ENCODE results near the gene FYN.

FYN gene

DNA sequence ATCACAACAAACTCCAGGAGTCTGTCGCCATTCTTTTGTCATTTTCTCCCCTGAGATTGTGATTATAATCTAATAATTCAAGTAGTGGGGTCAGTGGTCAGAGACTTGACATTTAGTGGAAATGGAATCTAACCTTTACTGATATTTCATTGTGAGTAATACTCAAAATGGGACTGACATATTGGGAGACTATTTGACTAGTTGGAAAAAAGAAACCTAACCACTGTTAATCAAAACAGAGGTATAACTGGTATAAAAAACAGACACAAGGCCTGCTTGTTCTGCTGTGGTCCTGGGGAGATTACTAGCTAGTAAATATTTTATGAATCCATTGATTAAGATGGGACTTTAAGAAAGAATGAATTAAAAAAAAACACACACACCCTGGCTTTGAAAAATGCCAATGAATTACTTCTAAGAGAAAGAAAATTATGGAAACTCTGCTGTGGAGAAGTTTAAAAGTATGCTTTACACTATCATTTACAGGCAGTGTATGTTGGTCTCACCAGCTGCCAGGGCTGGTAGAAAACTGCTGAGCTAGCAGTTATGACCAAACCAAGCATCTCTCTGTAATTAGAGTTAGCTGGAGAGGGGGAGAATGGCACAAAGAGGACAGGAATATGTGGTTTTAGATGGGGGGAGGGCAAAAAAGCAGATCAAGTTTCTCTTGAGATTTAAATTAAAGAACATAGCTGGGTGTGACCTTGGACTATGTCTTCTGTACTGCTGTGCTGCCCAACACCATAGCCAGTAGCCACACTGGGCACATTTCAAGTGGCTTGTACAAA, 103.7 kb downstream of the FYN start:
- Mint-ChIP-seq H3K9me3 (peaks cover 7% of the 10 kb centered on the region), H3K36me3 (ENCODE audit: low read depth) (peaks cover 91% of the 10 kb centered on the region), H3K27me3 (no peaks in the 10 kb centered on the region), H3K4me3 (peak overlapping the region; percentile 38), H3K27ac (peak overlapping the region; percentile 99), H3K4me1 (ENCODE audit: low read depth) (peaks cover 91% of the 10 kb centered on the region)
- no peak for DNase-seq

DNA sequence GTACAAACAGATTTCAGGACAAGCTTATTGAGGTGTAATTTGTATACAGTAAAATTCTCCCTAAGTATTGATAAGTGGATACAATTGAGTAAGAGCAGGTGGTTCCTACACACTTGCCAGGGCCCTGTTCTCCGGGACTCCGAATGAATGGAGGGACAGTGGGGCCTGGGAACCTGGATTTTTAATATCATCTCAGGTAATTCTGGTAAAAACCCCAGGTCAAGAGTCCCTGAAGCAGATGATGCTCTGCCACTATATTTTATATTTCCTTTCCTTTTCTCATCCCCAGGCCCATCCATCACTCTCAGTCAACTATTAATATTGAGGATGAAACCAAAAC, 104.9 kb downstream of the FYN start:
- Mint-ChIP-seq H3K27ac (peak overlapping the region; percentile 99), H3K9me3 (peaks cover 7% of the 10 kb centered on the region), H3K36me3 (ENCODE audit: low read depth) (peaks cover 90% of the 10 kb centered on the region), H3K4me1 (ENCODE audit: low read depth) (peaks cover 91% of the 10 kb centered on the region), H3K4me3 (peak overlapping the region; percentile 71), H3K27me3 (no peaks in the 10 kb centered on the region)
- DNase-seq = no peak

DNA sequence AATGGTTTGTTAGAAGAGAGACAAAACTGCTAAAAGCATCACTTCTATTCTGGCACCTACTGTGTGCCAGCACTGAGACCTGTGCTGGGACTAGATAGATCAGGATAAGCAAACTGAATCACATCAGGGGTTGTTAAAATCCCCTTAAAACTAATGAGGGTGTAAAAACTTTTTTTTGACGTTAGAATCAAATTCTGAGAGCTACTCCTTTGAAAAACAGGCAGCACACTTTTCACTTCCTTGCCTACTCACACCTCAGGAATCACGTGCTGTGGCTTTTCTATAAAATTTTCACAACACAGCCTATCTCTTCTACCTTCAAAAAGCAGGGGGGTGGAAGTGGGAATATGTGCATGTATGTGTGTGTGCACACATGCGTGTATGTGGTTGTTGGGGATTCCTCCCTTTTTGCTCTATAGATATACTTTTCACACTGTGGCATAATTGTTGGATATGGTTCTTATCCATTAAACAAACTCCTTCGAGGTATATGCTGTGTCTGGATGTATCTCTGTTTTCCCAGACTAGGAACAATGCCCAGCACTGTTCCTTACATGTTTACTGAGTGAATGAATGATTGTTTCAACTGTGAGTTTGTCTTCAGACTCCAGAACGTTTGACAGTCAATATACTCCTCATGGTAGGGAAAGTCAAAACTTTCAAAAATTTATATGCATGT, 105.4 kb downstream of the FYN start:
- H3K27ac Mint-ChIP-seq = peak overlapping the region; percentile 99
- H3K36me3 Mint-ChIP-seq (ENCODE audit: low read depth) = peaks cover 94% of the 10 kb centered on the region
- peaks cover 94% of the 10 kb centered on the region for H3K4me1 Mint-ChIP-seq (ENCODE audit: low read depth)
- H3K27me3 Mint-ChIP-seq = no peaks in the 10 kb centered on the region
- H3K4me3 Mint-ChIP-seq = peak overlapping the region; percentile 71
- peaks cover 7% of the 10 kb centered on the region for H3K9me3 Mint-ChIP-seq
- no peak for DNase-seq

DNA sequence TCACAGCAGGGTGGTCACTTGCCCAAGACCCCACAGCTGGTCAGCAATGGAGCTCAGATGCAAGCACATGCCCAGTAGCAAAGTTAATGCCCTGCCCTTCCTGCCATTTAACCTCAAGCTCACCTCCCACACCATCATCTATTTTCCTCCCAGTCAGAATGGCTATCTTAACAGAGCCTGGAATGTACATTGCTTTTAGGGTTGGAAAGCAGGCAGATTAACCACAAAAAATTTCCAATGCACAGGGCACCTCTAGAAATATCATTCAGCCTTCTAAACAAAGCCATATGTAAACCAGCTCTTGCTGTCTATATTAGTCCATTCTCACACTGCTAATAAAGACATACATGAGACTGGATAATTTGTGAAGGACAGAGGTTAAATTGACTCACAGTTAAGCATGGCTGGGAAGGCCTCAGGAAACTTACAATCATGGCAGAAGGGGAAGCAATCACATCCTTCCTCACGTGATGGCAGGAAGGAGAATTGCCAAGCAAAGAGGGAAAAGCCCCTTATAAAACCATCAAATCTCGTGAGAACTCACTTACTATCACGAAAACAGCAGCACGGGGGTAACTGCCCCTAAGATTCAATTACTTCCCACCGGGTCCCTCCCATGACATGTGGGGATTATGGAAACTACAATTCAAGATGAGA, 106.9 kb downstream of the FYN start:
- peaks cover 96% of the 10 kb centered on the region for H3K36me3 Mint-ChIP-seq (ENCODE audit: low read depth)

DNA sequence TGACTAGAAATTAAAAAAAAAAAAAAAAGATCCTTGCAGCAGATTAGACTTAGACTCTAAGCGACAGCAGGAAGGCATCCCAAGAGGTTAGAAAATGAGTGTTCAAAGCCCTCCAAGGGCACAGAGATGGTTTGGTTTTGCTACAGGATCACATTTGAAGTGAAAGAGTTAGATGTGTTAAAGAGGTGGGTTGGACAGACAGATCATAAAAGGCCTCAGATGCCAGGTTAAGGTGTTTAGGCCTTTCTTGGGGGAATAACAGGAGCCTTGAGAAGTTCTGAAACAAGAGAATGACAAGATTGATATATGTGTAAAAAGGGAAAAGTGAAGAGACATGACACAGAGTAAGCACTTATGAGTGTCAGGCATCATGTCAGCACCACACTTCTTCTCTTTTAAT, 107.5 kb downstream of the FYN start:
- H3K36me3 Mint-ChIP-seq (ENCODE audit: low read depth) = peaks cover 96% of the 10 kb centered on the region
- no peak for DNase-seq
- H3K4me1 Mint-ChIP-seq (ENCODE audit: low read depth) = peaks cover 97% of the 10 kb centered on the region
- peak overlapping the region; percentile 99 for H3K27ac Mint-ChIP-seq
- peak overlapping the region; percentile 71 for H3K4me3 Mint-ChIP-seq
- peaks cover 5% of the 10 kb centered on the region for H3K9me3 Mint-ChIP-seq
- no peaks in the 10 kb centered on the region for H3K27me3 Mint-ChIP-seq

More for the DNA sequence above, 106.9 kb downstream of the FYN start:
- Mint-ChIP-seq H3K4me3 (peak overlapping the region; percentile 71), H3K27ac (peak overlapping the region; percentile 99), H3K27me3 (no peaks in the 10 kb centered on the region), H3K9me3 (peaks cover 7% of the 10 kb centered on the region), H3K4me1 (ENCODE audit: low read depth) (peaks cover 97% of the 10 kb centered on the region)
- no peak for DNase-seq

DNA sequence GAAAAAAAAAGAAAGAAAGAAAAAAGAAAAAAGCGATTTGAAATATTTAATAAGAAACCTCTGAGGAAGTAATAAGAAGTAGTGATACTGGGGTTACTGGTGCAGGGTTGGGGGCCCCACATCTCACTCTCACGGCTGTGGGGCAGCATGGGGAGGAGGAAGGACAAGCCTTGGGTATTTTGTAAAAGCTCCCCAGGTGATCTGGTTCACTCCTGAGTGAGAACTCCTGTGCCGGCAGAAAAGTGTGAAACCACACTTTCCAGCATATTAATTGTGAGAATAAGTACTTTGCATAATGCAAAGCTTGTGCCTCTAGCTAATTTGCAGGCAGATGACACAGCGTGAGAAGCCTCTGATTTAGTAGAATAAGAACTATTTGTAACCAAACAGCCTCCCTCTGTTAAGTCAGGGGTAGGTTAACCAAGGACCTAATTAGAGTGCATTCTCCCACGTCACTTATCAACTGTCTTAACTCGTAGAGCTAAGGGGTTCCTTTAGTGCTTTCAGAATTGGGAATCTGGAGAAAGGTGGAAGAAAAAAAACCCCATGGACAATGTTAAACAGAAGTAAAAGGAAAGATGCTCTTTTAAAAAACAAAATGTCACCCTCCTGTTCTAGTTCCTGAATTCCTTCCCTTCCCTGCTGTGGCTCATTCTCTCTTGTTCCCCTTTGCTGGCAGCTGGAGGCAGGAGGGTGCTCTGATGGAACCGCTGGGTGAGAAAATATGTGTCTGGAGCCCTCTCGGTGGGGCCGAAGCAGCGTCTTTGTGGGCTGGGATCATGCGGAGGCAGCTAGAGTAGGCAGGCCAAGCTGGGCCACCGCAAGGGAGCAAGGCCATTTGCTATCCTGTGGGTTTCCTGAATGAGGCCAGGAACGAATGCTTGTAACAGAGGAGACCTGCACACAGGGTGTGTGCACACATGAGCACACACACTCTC, 108.7 kb downstream of the FYN start:
- peaks cover 98% of the 10 kb centered on the region for H3K4me1 Mint-ChIP-seq (ENCODE audit: low read depth)
- peaks cover 98% of the 10 kb centered on the region for H3K36me3 Mint-ChIP-seq (ENCODE audit: low read depth)
- H3K9me3 Mint-ChIP-seq = no peaks in the 10 kb centered on the region
- DNase-seq = peak; percentile 73
- H3K27ac Mint-ChIP-seq = peak overlapping the region; percentile 99
- peak overlapping the region; percentile 71 for H3K4me3 Mint-ChIP-seq
- no peaks in the 10 kb centered on the region for H3K27me3 Mint-ChIP-seq

DNA sequence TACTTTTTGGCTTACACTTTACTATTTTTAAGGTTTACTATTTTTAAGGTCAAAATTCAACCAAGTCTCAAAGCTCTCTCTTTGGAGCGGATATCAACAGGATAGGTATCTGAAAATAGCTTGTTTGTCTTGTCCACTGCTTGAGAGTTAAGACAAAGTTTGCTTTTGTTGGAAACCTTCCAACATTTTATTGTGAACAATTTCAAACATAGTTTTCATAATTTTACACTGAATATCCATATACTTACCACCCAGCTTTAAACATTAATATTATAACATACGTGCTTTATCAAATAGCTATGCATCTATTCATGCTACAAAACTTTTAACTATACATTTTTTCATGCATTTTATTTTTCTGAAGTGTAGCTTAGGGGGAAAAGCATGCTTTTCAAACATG, 109.9 kb downstream of the FYN start:
- Mint-ChIP-seq H3K9me3 (no peaks in the 10 kb centered on the region), H3K4me1 (ENCODE audit: low read depth) (peaks cover 98% of the 10 kb centered on the region), H3K27ac (peak overlapping the region; percentile 99), H3K36me3 (ENCODE audit: low read depth) (peaks cover 98% of the 10 kb centered on the region), H3K27me3 (no peaks in the 10 kb centered on the region), H3K4me3 (no peak overlapping the region)
- DNase-seq = no peak

DNA sequence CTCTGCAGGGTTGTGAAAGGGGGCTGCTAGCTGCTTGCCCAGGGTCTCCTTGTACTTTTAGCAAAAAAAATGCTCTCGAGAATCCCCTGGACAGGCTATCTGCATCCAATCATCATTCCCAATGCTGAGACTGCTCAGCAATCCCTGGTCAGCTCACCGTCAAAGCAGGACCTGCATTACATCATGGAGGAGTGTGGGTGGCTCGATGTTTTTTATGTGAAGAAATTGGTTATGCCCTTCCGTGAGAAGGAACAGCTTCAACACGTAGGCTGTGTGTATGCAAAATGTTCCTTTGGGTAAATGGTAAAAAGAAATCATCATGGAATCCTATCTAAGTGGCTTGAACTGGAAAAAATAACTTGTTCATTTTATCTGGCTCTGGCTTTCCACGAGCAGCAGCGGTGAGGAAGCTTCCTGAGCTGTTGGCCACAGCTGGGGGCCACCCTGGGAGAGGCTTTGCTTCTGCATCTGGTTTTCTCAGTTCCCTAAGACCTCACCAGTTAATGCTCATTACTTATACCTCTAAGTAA, 111.4 kb downstream of the FYN start:
- no peaks in the 10 kb centered on the region for H3K27me3 Mint-ChIP-seq
- peaks cover 97% of the 10 kb centered on the region for H3K4me1 Mint-ChIP-seq (ENCODE audit: low read depth)
- H3K9me3 Mint-ChIP-seq = no peaks in the 10 kb centered on the region
- peaks cover 97% of the 10 kb centered on the region for H3K36me3 Mint-ChIP-seq (ENCODE audit: low read depth)
- peak overlapping the region; percentile 86 for H3K4me3 Mint-ChIP-seq
- peak; percentile 64 for DNase-seq
- H3K27ac Mint-ChIP-seq = peak overlapping the region; percentile 99

DNA sequence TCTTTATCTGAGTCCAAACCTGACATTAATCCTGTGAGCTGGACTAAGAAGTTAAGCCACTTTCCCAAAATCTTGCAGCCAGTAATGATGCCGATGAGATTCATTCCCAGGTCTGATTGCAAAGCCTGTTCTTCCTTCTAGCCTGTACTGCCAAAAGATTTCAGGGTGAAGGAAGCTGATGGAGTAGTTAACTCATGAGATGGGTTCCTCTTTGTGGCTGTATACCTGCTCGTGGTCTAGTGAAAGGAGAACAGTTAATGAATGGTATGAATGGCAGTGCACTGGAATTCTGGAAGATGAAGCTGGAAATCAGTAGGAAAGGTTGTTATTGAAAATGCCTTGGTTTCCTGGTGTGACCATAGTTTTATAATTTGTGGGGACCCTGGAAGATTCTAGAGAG, 112.0 kb downstream of the FYN start:
- Mint-ChIP-seq H3K27ac (peak overlapping the region; percentile 99), H3K4me1 (ENCODE audit: low read depth) (peaks cover 94% of the 10 kb centered on the region), H3K4me3 (peak overlapping the region; percentile 86), H3K27me3 (no peaks in the 10 kb centered on the region), H3K9me3 (no peaks in the 10 kb centered on the region), H3K36me3 (ENCODE audit: low read depth) (peaks cover 93% of the 10 kb centered on the region)
- no peak for DNase-seq

DNA sequence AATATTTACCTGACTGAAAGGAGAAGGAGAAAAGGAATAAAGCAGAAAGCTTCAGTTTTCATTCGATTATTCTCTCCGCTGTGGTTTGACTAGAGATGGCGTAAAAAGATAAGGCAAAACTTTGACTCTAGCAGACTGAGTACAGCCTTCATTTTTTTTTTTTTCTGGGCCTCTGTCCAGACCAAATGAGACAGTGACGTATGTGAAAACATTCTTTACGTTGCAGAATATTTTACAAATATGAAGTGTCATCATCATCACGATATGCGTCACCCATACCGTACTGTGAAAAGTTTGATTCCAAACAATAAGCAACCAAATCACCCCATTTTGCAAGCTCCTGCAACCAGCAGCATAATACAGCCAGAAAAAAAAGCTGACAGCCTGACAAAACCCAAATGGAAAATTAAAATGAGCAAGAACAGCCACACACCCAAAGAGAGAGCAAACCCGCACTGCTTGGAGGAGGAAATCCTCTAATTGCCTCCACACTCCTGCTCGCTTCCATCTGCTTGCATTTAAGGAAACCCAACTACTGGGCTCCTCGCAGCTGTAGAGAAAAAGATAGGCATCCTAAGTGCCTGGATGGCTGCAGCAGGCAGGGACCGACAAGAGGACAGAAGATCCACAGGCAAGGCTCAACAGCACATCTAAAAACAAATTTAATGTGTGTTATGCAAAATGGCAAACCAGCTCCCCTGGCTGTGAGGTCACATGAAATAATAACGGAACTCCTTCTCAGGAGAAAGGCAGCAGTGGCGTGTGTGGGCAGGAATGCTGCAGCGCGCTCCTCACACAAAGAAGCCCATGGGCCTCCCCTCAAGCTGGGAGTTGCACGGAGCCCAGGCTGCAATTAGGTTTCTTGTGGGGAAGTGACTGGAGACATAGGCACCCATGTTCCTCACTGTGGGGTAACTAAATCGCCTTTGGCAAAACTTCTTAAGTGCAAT, 113.1 kb downstream of the FYN start:
- H3K36me3 Mint-ChIP-seq (ENCODE audit: low read depth) = peaks cover 93% of the 10 kb centered on the region
- peak; percentile 67 for DNase-seq
- H3K9me3 Mint-ChIP-seq = no peaks in the 10 kb centered on the region
- peaks cover 93% of the 10 kb centered on the region for H3K4me1 Mint-ChIP-seq (ENCODE audit: low read depth)
- peak overlapping the region; percentile 99 for H3K27ac Mint-ChIP-seq
- H3K4me3 Mint-ChIP-seq = peak overlapping the region; percentile 86
- no peaks in the 10 kb centered on the region for H3K27me3 Mint-ChIP-seq

DNA sequence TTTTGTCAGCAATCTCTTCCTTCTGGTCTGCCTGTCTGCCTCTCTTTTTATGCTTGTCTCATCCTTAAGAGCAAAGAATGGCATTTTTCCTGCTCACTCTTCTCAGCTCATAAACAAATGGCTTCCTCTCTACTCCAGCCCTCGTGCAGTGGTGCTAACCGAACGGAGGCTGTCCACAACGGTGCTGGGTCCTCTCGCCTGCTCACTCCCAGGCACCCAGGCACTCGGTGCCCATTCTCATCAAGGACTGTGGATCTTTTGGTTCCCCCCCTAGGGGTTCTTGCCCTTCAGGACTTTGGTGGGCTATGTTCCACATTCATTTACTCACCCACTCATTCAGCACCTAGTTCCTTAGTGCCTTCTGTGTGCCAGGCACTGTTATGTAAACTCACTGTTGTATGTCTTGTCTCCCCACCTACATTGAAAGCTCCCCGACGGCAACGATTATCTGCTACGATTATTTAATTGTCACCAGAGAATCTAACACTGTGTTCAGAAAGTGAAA, 113.9 kb downstream of the FYN start:
- H3K4me3 Mint-ChIP-seq = peak overlapping the region; percentile 86
- DNase-seq = peak; percentile 66
- peaks cover 93% of the 10 kb centered on the region for H3K4me1 Mint-ChIP-seq (ENCODE audit: low read depth)
- no peaks in the 10 kb centered on the region for H3K9me3 Mint-ChIP-seq
- H3K27me3 Mint-ChIP-seq = no peaks in the 10 kb centered on the region
- H3K36me3 Mint-ChIP-seq (ENCODE audit: low read depth) = peaks cover 93% of the 10 kb centered on the region
- H3K27ac Mint-ChIP-seq = peak overlapping the region; percentile 99

DNA sequence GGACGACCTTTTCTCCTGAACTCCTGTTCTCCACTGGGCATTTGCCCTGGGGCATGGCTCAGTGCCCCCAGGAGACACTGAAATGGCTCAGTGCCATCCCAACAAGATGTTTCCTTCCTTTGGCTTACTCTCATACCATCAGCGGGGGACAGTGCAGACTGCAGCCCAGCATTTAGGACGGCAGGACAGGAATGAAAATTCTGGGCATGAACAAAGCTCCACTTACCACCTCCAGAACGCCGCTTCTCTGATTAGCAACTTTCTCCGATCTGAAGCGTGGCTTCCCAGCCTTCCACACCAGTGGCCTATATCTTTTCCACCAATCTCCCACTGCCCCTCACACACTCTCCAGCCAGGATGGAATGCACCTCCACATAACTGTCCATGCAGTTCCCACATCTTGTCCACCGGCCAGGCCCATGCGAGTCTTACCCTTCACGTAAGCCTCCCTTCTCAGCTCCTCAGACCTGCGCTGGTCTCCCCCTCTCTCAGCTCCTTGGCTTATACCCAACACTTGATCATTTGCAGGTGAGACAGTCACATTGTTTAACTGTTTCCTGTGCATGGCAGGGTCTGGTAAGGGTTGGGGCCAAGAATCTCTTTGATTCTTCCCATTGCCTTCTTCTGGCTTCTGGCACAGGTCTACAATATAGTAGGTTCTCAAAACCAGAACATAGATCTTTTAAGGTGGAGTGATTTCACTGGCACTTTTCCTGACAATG, 114.5 kb downstream of the FYN start:
- Mint-ChIP-seq H3K27ac (peak overlapping the region; percentile 99), H3K4me3 (peak overlapping the region; percentile 86), H3K4me1 (ENCODE audit: low read depth) (peaks cover 94% of the 10 kb centered on the region), H3K27me3 (no peaks in the 10 kb centered on the region), H3K36me3 (ENCODE audit: low read depth) (peaks cover 96% of the 10 kb centered on the region), H3K9me3 (no peaks in the 10 kb centered on the region)
- DNase-seq = peak; percentile 62
